Liver (tissue), 3 donors: ENCODE measurements around the gene IKZF3.
"Not testable (repeated sequence)": the region's sequence is repeated elsewhere in the genome, so short reads cannot be mapped to it uniquely, and the experiment has no call there.

ENCODE experiments used
- CTCF ChIP-seq: fragments of 150-350 bp; IDR thresholded peaks from 2 replicates; pipeline ENCODE4 v1.5.1; 2017; ENCODE audit warnings: improper control_type of control experiment, low read depth, low read length; ENCODE audit not compliant: missing input control
- GABPA ChIP-seq, 2 donors: IDR thresholded peaks in 1 of 2; conservative IDR thresholded peaks in 1 of 2; 2 replicates each; pipeline ENCODE4 v1.6.1; 2016; ENCODE audit warnings: antibody characterized with exemption in 2 of 2, mild to moderate bottlenecking in 1 of 2, moderate library complexity in 1 of 2
- HNF4A ChIP-seq, 2 donors: conservative IDR thresholded peaks; 2 replicates each; pipeline ENCODE4 v1.6.1; 2016; ENCODE audit warnings: antibody characterized with exemption in 2 of 2, mild to moderate bottlenecking in 2 of 2
- NR2F2 ChIP-seq: IDR thresholded peaks from 2 replicates; pipeline ENCODE4 v1.6.1; 2016; ENCODE audit warnings: antibody characterized with exemption
- RAD21 ChIP-seq, 2 donors: IDR thresholded peaks; 2 replicates each; pipeline ENCODE4 v1.6.1; 2016; ENCODE audit warnings: antibody characterized with exemption in 2 of 2, mild to moderate bottlenecking in 2 of 2
- RXRA ChIP-seq, 2 donors: IDR thresholded peaks; 2 replicates each; pipeline ENCODE4 v1.6.1; 2017 to 2018; ENCODE audit warnings: antibody characterized with exemption in 2 of 2, mild to moderate bottlenecking in 1 of 2
- TF ChIP-seq, protein P1 (sequence below): IDR thresholded peaks from 2 replicates; pipeline ENCODE4 v1.6.1; 2016; ENCODE audit warnings: antibody characterized with exemption
- donor health status: healthy.
- donor health status: healthy.

DNA sequence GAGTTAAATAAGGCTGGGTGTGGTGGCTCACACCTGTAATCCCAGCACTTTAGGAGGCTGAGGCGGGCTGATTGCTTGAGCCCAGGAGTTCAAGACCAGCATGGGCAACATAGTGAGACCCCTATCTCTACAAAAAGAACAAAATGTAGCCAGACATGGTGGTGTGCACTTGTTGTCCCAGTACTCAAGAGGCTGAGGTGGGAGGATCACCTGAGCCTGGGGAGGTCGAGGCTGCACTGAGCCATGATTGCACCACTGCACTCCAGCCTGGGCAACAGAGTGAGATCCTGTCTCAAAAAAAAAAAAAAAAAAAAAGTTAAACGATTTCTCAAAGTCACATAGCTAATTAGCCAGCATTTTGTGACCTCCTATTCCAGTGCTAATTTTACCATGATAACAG is 99.9 kb downstream of the IKZF3 start:
- TF ChIP-seq CTCF; RAD21 (IDR thresholded peaks at IDR 0.05); NR2F2; GABPA (IDR thresholded peaks at IDR 0.05 in 1 of 2, conservative IDR thresholded peaks at IDR 0.05 in 1 of 2); RXRA (IDR thresholded peaks at IDR 0.05); HNF4A (conservative IDR thresholded peaks at IDR 0.05): not testable (repeated sequence)
- TF ChIP-seq, protein P1, sequence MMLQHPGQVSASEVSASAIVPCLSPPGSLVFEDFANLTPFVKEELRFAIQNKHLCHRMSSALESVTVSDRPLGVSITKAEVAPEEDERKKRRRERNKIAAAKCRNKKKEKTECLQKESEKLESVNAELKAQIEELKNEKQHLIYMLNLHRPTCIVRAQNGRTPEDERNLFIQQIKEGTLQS, result not testable (repeated sequence)
